K562 (cell line): ENCODE measurements around the gene IP6K3. TPM values are rescaled to one million over a fixed set of nuclear protein-coding genes. Genes with fewer than 3 reads are reported as not detected.

ENCODE experiments used
- ATAC-seq: fragments of 200-7000 bp; cut with Tn5 transposase; 3 replicates; pipeline ENCODE4 v1.9.1; 2020; ENCODE audit warnings: moderate library complexity
- BruUV-seq: library from RNA; stranded (reverse); fragments of 400-500 nt; replicated peaks from 2 replicates; lab custom pipeline; 2021; lab: Mats Ljungman, UMichigan
- CTCF ChIA-PET: fragments of 300-600 bp; formaldehyde crosslinking; extraction: SDS; loops from one replicate; lab custom pipeline; 2021; ENCODE audit warnings: low intra/inter-chr PET ratio; lab: Yijun Ruan, JAX
- POLR2A ChIA-PET: fragments of 300-600, 350-650 bp; sonication (Branson Sonifier 250); formaldehyde crosslinking; extraction: SDS; loops from one replicate; lab custom pipeline; 2021; ENCODE audit warnings: antibody characterized with exemption, inconsistent platforms; lab: Yijun Ruan, JAX
- DNase-seq, 4 experiments: peaks; one replicate each; pipeline versions ENCODE4 v3.0.0 to v3.0.0-alpha.2; 2011 to 2018; ENCODE audit warnings: low spot score in 3 of 4, mixed read lengths in 3 of 4; ENCODE audit errors: extremely low read depth in 1 of 4
- FAIRE-seq: peaks from 2 replicates; lab custom pipeline; 2011; peaks lifted over from hg19 to GRCh38; lab: Jason Lieb, UNC
- H2AFZ ChIP-seq: 2 replicates; pipeline ENCODE4 v1.6.0; 2011; ENCODE audit warnings: low read depth, low read length, control low read depth, inconsistent platforms
- H3K27ac ChIP-seq: fragments of 200-600 bp; 3 replicates; pipeline ENCODE4 v1.8.0; 2011; ENCODE audit warnings: low read depth, mild to moderate bottlenecking, control low read depth, inconsistent platforms, low read length, moderate library complexity, mixed read lengths; ENCODE audit errors: extremely low read depth
- H3K27me3 ChIP-seq, 2 experiments: fragments of 300-600 bp in 1 of 2; 2 replicates in 1 of 2; 3 replicates in 1 of 2; pipeline versions ENCODE4 v1.6.0 to v1.8.0; 2011; ENCODE audit warnings: inconsistent platforms in 2 of 2, low read length in 2 of 2, mild to moderate bottlenecking in 1 of 2, mixed read lengths in 1 of 2, moderate library complexity in 1 of 2; ENCODE audit not compliant: control insufficient read depth in 2 of 2, insufficient read depth in 2 of 2
- H3K36me3 ChIP-seq: fragments of 300-600 bp; 3 replicates; pipeline ENCODE4 v1.8.0; 2011; ENCODE audit warnings: mild to moderate bottlenecking, low read length, inconsistent platforms; ENCODE audit not compliant: control insufficient read depth, insufficient read depth
- H3K4me1 ChIP-seq, 2 experiments: fragments of 200-600 bp in 1 of 2; replicated peaks in 1 of 2; 2 replicates in 1 of 2; 3 replicates in 1 of 2; pipeline versions ENCODE4 v1.5.1 to v1.8.0; 2011; ENCODE audit warnings: inconsistent platforms in 2 of 2, low read length in 2 of 2, mild to moderate bottlenecking in 1 of 2, mixed read lengths in 1 of 2, moderate library complexity in 1 of 2; ENCODE audit not compliant: control insufficient read depth in 2 of 2, insufficient read depth in 2 of 2
- H3K4me2 ChIP-seq: 2 replicates; pipeline ENCODE4 v1.6.1; 2011; ENCODE audit warnings: low read length, control low read depth, inconsistent platforms, mixed read lengths; ENCODE audit not compliant: insufficient read depth
- H3K4me3 ChIP-seq: fragments of 200-600 bp; sonication (generic), shearing (Covaris generic); 2 replicates; pipeline ENCODE4 v1.5.1; 2016; ENCODE audit warnings: control low read depth, inconsistent platforms
- H3K79me2 ChIP-seq: fragments of 200-600 bp; 3 replicates; pipeline ENCODE4 v1.8.0; 2011; ENCODE audit warnings: low read length, inconsistent platforms; ENCODE audit not compliant: control insufficient read depth, insufficient read depth
- H3K9ac ChIP-seq, 2 experiments: 2 replicates each; pipeline versions ENCODE4 v1.6.0 to v1.6.1; 2011; ENCODE audit warnings: low read depth in 2 of 2, low read length in 2 of 2, control low read depth in 1 of 2, inconsistent platforms in 1 of 2, mild to moderate bottlenecking in 1 of 2, mixed read lengths in 1 of 2; ENCODE audit not compliant: insufficient read depth in 1 of 2
- H3K9me1 ChIP-seq: one replicate; pipeline ENCODE4 v1.6.0; 2011; ENCODE audit warnings: inconsistent platforms, mild to moderate bottlenecking, low read length, moderate library complexity; ENCODE audit not compliant: control insufficient read depth, insufficient read depth
- H3K9me3 ChIP-seq: replicated peaks from 2 replicates; pipeline ENCODE4 v1.5.1; 2011; ENCODE audit warnings: low read depth, low read length, inconsistent platforms; ENCODE audit not compliant: control insufficient read depth, insufficient read depth
- H4K20me1 ChIP-seq: replicated peaks from 2 replicates; pipeline ENCODE4 v1.6.1; 2011; ENCODE audit warnings: low read length, inconsistent platforms, mixed read lengths; ENCODE audit not compliant: control insufficient read depth, insufficient read depth
- BMI1 ChIP-seq: fragments of 150-350 bp; IDR thresholded peaks from 2 replicates; pipeline ENCODE4 v1.6.1; 2014; ENCODE audit warnings: low read length
- CHAMP1 ChIP-seq: fragments of 450-650 bp; IDR thresholded peaks from 2 replicates; pipeline ENCODE4 v1.6.1; 2016; ENCODE audit warnings: mild to moderate bottlenecking
- ELK3 ChIP-seq: fragments of 450-650 bp; formaldehyde crosslinking; IDR thresholded peaks from 2 replicates; pipeline ENCODE4 v1.4.0; 2020; ENCODE audit warnings: mild to moderate bottlenecking
- HMBOX1 ChIP-seq: sonication (generic); IDR thresholded peaks from 2 replicates; pipeline ENCODE4 v1.6.1; 2016
- NFIC ChIP-seq: fragments of 450-650 bp; IDR thresholded peaks from 2 replicates; pipeline ENCODE4 v1.6.1; 2017; ENCODE audit warnings: mild to moderate bottlenecking, inconsistent platforms
- POLR2A ChIP-seq: fragments of 450-650 bp; conservative IDR thresholded peaks from 2 replicates; pipeline ENCODE4 v1.6.1; 2016
- POLR2AphosphoS5 ChIP-seq: IDR thresholded peaks from 2 replicates; pipeline ENCODE4 v1.6.1; 2011; ENCODE audit warnings: mild to moderate bottlenecking, low read depth, low read length, moderate library complexity; ENCODE audit not compliant: control insufficient read depth, insufficient read depth
- RBFOX2 ChIP-seq: fragments of 200-400 bp; formaldehyde crosslinking; IDR thresholded peaks from 2 replicates; pipeline ENCODE4 v1.6.1; 2017; ENCODE audit warnings: low read depth, mild to moderate bottlenecking, low read length, moderate library complexity
- RHOXF2B ChIP-seq: fragments of 250-450 bp; sonication (Bioruptor Pico); conservative IDR thresholded peaks from 2 replicates; pipeline ENCODE4 v1.5.1; 2021
- WGBS: fragments of 100-300 bp; shearing (Covaris generic); methylation state at CpG from one replicate; pipeline ENCODE4 v1.1.6; 2016; ENCODE audit warnings: low coverage, mixed read lengths; ENCODE audit not compliant: insufficient coverage; ENCODE audit errors: missing lambda C conversion rate; 5-methylcytosine and 5-hydroxymethylcytosine counted together
- in situ Hi-C: fragments of 300-500 bp; cut with MboI; formaldehyde crosslinking; loops from 4 replicates; pipeline ENCODE4 v1.15.0; 2018; ENCODE audit warnings: inconsistent platforms, mixed read lengths
- intact Hi-C: fragments of 100-400 bp; cut with micrococcal nuclease; formaldehyde crosslinking; loops from 2 replicates; pipeline ENCODE4 v1.14.2; 2022
- polyA plus RNA-seq, 8 experiments: library from polyadenylated mRNA; depleted of rRNA in 4 of 8; stranded (reverse) in 5 of 8; unstranded in 3 of 8; fragments of >200 nt; fragmentation: Nextera tagmentation in 2 of 8; fragmentation: Illumina TruSeq in 1 of 8; extraction: Ambion mirVana in 2 of 8; extraction: Trizol in 1 of 8; gene quantifications; 2 replicates each; pipeline versions ENCODE4 v1.2.1 to v1.2.3, GENCODE V29; 2011 to 2014; ENCODE audit warnings: inconsistent platforms in 1 of 8, missing spikeins in 1 of 8
- total RNA-seq, 7 experiments: library from RNA; depleted of rRNA in 6 of 7; stranded (reverse); fragments of >200 nt in 6 of 7; fragmentation: Illumina TruSeq in 2 of 7; extraction: Trizol in 2 of 7; gene quantifications; 2 replicates each; pipeline versions ENCODE4 v1.2.1 to v1.2.3, GENCODE V29; 2011 to 2021; ENCODE audit warnings: low replicate concordance in 1 of 7

Gene IP6K3
- total and polyA plus RNA-seq, 9 of the 15 experiments (the other 6 are each of a cell fraction or from before 2014, with no cell fraction given) = not detected

DNA sequence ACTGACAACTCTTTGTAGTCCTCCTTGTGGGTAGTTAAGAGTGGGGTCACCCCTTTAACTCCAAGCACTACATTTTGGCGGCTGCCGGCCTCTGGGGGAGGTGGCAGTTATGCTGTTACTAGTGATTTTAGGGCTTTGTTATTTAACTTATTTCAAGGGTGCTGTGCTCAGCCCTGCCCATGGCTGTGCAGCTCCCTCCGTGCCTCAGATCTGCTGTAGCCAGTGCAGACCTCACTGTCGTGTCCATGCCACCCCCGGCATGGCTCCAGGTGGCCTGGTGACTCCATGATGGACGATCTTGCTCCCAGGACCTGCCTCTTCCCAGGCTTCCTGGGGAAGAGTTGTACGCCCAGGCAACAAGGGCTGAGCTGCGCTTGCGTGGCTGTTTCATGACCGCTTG, 50.6 kb downstream of the IP6K3 start:
- peaks cover 9% of the 10 kb centered on the region; the same call in 1 of the 2 replicates for H4K20me1 ChIP-seq
- peaks cover 5 to 26% of the 10 kb centered on the region in 2 experiments; a peak in 4 of 5 replicates for H3K4me1 ChIP-seq
- H3K9me1 ChIP-seq = no peaks in the 10 kb centered on the region
- FAIRE-seq = no peak
- H3K9ac ChIP-seq = no peak overlapping the region
- H3K27me3 ChIP-seq = no peaks in the 10 kb centered on the region
- 91% methylated on average over 10 of the region's 10 CpGs for WGBS
- H3K79me2 ChIP-seq = no peaks in the 10 kb centered on the region
- BruUV-seq = no TSS peak
- in situ Hi-C loops = no loop called here
- POLR2A ChIA-PET = interaction anchor here (0.6 to 1.4 kb wide), 3 partner anchors 9 to 262 kb away, joined by 3 to 4 read pairs (median 3); no protein-coding TSS in a partner anchor
- H3K9me3 ChIP-seq = no peaks in the 10 kb centered on the region
- H2AFZ ChIP-seq = no peak overlapping the region
- CTCF ChIA-PET = interaction anchor here (1.0 kb wide), 1 partner anchor 110 kb away, joined by 3 read pairs; no protein-coding TSS in a partner anchor
- H3K4me2 ChIP-seq = no peak overlapping the region
- no peak overlapping the region for H3K4me3 ChIP-seq
- ATAC-seq = no peak
- peaks cover 99% of the 10 kb centered on the region for H3K36me3 ChIP-seq
- no peak for DNase-seq
- TF ChIP-seq RHOXF2B = no peak
- TF ChIP-seq POLR2AphosphoS5 = peak; percentile 25; the same call in 1 of the 2 replicates
- H3K27ac ChIP-seq = no peak overlapping the region
- intact Hi-C loops = no loop called here

GRCh38 chr6:33695451-33695887, 51.2 kb downstream of the IP6K3 start:
- BruUV-seq = no TSS peak
- Histone ChIP-seq H3K36me3 (peaks cover 99% of the 10 kb centered on the region), H3K9me3 (no peaks in the 10 kb centered on the region), H2AFZ (no peak overlapping the region), H3K27me3 (no peaks in the 10 kb centered on the region), H3K27ac (no peak overlapping the region), H3K79me2 (no peaks in the 10 kb centered on the region), H3K9me1 (no peaks in the 10 kb centered on the region), H3K4me2 (no peak overlapping the region), H3K9ac (no peak overlapping the region), H4K20me1 (peaks cover 9% of the 10 kb centered on the region; the same call in 1 of the 2 replicates), H3K4me3 (no peak overlapping the region), H3K4me1 (peaks cover 5 to 26% of the 10 kb centered on the region in 2 experiments; a peak in 4 of 5 replicates)
- no peak for DNase-seq
- ChIA-PET CTCF (no interaction called here), POLR2A (interaction anchor here (0.5 to 2.2 kb wide), 7 partner anchors 10 to 420 kb away, joined by 3 to 8 read pairs (median 3); partner anchors contain the start of gene UQCC2)
- no peak for ATAC-seq
- in situ Hi-C loops = no loop called here
- FAIRE-seq = no peak
- intact Hi-C loops = no loop called here
- WGBS = 94% methylated on average over 15 of the region's 16 CpGs
- no peak for TF ChIP-seq CHAMP1
- no peak for TF ChIP-seq ELK3 (CRISPR knock-in tag)
- TF ChIP-seq RBFOX2 = 0 out of 2 replicates have a peak, but pooled peaks have one; percentile 27
- peak; percentile 36; the same call in 1 of the 2 replicates for TF ChIP-seq POLR2A
- no peak for TF ChIP-seq BMI1
- no peak for TF ChIP-seq HMBOX1
- 0 out of 2 replicates have a peak, but pooled peaks have one; percentile 7 for TF ChIP-seq NFIC
